ENCODE data around the gene DOCK2.
"Not testable (repeated sequence)": the region's sequence is repeated elsewhere in the genome, so short reads cannot be mapped to it uniquely, and the experiment has no call there.

DOCK2 gene

DNA sequence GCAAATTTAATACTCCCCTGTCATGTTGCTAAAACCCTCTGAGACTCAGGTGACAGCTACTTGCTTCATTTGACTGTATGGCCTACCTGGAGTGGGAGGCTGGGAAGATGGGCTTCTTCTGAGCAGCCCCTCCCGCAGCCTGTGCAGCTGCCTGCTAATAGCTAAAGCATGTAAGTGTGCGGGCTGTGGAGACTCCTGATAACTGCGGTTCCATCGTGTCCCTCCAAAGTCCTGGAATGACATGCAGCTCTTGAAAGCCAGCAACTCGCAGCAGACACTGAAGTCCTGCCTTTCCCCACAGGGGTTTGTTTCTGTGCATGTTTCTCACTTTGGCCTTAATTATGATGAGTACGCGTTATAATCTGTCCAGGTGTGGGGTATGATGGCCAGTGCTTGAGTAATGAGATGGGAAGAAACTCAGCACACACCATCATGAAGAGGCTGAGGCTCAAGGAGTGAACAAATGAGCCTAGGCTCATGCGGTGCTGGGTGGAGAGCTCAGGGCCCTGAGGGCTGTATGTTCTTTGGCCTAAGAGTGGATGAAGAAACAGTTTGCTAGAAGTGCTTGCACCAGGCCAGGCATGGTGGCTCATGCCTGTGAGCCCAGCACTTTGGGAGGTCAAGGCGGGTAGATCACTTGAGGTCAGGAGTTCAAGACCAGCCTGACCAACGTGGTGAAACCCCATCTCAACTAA is 119.1 kb downstream of the DOCK2 start:
- DNase-seq (ENCODE audit: low read depth): no peak

DNA sequence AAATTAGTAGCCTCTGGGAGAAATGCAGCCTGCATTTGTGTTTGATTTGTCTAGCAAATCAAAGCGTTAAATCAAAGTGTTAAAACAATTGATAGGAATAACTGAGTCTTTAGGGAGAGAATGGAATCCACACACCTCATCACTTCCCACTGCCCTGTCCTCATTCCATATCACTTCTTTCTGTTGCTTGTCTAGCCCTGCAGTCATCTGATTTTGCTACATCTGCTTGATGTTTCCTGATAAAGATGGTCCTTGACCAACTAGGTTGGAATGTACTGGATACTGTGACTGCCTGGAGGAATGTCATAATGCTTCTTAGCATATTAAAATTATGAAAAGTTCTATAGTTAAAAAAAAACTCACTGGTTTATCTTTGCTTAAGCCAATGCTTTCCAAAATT is 119.9 kb downstream of the DOCK2 start:
- DNase-seq (ENCODE audit: low read depth): no peak

DNA sequence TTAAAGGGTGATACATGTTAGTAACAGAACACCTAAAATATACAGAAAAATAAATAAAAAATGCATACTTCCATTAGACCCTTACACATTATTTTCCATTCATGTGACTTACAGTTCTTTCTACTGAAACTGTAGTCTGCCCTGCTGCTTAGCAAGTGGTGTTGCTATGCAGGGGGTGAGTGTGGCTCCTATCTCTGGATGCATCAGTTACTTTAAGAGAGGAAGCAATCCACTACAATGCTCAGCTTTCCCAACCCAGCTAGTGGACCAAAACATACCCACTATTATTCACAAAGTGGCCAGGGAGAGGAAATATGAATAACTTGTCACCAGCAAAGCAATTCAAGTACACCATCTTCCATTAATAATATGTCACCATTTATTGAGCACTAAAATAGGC is 121.8 kb downstream of the DOCK2 start:
- no peak for DNase-seq (ENCODE audit: low read depth)

DNA sequence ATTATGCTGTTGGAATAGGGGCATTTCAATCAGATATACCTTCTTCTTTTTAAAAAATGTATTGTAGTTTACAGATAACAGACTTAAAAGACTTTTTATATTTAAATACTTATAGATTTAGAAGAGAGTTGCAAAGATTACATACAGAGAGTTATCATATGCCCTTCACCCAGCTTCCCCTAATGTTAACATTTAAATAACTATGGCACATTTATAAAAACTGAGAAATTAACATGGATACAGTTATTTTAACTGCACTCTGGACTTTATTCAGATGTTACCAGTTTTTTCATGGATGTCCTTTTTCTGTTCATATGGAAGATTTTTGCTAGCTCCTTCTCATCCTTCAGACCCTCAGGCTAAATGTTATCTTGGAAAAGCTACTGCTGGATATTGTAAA is 123.2 kb downstream of the DOCK2 start:
- no peak for DNase-seq (ENCODE audit: low read depth)

DNA sequence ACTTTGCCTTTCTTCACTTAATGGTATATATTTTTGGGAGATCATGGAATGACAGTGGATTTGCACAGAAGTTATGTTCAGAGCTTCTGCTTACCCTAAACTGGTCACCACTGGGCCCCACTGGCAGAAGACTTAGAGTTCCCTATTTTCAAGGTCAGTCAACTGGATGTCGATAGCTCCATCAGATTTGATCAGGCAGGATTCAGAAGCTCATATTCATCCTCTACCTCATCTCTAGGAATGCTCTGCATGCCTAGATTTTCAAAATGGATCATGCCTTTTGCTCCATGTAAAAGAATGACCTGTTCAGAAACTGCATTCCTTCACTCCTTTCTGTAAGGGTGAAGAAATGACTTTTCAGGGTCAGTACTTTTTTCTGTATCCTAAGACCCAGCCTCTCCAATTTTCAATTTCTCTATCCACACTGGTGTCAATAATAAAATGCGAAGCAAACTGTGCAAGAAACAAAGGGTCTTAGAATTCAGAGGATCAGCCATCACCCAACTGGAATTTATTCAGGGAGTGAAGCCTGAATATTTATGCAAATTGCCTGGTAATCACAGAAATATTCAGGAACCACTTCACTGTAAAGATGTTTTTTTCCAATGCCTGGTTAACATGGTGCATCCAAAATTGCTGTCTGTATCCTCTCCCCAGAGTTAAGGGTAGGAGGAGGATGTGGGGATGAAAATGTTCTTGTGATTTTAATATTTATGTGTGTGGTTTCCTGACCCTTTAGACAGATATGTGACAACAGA is 125.4 kb downstream of the DOCK2 start:
- no peak for DNase-seq (ENCODE audit: low read depth)

DNA sequence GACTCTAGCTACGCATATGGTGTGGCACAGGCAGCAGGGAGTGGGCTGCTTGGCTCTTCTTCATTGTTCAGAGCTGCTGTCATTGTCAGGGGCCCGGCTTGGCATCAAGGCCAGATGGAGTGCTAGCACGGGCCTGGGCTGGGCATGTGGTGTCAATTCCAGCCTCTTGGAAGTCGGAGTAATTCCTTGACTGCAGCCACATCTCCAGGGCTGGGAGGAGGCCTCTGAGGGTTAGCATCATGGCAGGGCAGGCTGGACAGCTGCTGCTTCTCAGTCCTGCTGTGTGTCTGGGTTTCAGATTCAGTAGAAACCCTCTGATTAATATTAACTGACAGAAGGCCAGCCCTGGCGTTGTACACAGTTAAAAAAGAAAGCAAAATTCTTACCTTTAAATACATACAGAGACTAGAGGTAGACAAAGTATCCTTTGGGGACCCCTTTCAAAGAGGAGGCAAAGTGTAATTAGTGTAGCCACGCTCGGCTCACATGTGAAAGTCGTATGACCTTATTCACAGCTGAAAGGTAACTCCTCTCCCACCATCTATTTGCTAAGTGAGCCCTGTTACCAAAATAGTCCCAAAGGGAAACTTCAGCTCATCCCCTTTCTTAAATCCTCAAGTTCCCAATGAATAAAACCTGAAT is 126.4 kb downstream of the DOCK2 start:
- no peak for DNase-seq (ENCODE audit: low read depth)

DNA sequence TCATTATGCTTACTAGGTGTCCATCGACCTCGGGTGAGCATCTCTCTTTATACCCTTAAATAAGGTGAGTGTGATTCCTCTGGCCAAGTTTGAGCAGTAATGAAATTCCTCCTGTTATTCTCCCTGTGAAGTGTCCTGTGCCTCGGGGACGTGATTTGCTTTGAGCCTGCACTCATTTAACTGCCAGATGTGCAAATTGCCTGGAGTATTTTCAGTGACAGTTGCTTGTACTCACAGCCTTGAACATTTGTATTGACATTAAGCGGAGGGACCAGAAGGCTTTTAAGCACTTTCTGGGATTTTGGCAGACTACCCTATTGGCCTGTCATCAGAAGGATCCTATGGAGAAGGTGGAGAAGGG is 126.9 kb downstream of the DOCK2 start:
- DNase-seq (ENCODE audit: low read depth): no peak

DNA sequence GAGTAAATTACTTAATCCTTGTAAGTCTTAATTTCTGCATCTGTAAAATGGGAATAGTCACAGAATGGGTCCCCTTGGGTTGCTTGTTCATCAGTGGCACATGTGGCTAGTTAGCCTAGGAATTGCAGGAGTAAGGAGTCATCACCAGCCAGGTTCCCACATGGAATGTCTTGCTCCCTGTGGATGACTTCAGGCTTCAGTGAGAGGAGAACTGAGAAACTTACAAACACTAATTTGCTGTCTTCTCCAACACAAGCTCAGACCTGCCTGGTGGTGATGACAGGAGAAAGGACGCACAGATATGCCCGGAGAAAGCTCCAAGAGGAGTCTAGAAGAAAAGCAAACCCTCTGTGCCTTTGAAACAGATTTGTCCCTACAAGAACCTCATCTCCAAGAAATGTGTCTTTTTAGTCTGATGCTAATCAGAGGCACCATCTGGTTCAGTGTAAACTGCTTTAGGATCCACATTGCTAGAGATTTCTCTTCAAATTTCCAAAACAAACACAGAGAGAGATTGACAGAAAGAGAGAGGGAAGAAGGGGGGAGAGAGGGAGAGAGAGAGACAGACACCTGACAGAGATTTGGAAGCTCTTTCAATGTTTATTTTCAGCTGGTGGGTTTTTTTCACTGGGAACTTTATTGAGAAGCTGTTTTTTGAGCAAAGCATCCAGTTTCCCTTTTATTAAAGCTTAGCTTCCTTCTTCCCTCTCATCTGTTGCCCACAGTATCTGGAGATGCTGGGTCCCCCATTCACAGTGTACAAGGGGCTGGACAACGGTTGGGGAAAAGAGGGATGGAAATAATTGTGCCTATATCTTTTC is 128.3 kb downstream of the DOCK2 start:
- DNase-seq (ENCODE audit: low read depth): no peak

DNA sequence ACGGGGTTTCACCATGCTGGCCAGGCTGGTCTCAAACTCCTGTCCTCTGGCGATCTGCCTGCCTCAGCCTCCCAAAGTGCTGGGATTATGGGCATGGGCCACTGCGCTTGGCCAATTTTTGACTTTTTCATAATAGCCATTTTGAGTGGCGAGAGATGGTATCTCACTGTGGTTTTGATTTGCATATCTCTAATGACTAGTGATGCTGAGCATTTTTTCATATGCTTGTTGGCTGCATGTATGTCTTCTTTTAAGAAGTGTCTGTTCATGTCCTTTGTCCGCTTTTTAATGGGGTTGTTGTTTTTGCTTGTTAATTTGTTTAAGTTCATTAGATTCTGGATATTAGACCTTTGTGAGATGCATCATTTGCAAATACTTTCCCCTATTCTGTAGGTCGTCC is 129.9 kb downstream of the DOCK2 start:
- not testable (repeated sequence) for DNase-seq (ENCODE audit: low read depth)

DNA sequence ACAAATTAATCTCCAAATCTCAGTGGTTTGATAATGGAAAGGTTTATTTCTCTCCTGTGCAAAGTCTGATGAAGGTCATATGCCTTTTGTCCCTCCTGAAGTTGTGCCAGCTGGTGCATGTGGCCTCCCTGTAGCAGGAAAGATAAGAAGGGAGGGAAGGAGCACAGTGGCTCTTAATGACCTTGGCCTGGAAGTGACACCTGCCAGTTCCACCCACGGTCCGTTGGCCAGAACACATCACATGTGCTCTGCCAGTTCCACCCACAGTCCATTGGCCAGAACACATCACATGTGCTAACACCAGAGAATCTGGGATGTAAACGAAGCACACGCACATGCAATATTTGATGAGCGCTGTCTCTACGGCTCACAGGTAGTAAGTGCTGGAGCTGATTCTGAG is 130.9 kb downstream of the DOCK2 start:
- DNase-seq (ENCODE audit: low read depth): no peak

DNA sequence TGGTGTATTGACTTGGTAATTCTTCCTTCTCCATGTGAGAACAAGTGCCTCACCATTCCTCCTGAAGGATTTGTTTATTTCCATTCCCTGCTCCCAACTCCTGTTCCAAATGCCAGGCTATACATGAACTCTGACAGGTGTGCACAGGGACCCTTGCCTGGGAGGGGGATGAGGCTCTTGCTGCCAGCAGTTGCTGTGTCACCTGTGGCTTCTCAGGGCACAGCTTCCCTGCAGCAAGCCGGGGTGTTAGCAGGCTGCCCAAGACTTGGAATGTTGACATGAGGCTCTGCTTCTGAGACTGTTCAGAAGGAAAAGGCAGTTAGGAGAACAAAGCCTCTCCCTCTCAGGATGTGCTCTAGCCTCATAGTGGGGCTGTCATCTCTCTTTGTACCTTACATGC is 131.3 kb downstream of the DOCK2 start:
- DNase-seq (ENCODE audit: low read depth): no peak

DNA sequence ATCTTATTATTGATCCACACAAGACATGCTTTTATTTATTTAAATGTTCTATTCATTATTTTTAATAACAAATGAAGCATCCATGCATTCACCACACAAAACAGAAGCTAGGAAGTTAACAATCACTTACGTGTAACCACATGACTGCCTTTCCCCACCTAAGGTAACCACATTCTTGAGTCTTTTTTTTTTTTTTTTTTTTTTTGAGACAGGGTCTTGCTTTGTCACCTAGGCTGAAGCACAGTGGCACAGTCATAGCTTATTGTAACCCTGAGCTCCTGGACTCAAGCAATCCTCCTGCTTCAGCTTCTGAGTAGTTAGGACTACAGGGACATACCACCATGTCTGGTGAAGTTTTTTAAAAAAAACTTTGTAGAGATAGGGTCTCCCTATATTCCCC is 133.0 kb downstream of the DOCK2 start:
- DNase-seq (ENCODE audit: low read depth): no peak

DNA sequence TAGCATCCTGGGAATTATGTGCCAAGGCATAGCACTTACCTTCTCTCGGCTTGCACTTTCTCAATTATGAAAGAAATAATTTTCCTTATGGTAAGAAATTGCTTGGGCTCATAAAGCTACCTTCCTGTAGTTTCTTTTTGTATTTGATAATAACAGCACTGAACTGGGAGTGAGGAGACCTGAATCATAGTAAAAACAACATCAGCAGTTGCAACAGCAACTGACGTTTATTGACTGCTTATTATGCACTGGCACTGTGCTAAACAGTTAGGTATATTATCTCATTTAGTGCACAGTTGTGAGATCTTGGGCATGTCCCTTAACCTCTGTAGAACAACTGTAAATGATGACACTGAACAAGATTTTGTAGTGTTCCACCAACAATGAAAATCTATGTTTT is 135.2 kb downstream of the DOCK2 start:
- no peak for DNase-seq (ENCODE audit: low read depth)

DNA sequence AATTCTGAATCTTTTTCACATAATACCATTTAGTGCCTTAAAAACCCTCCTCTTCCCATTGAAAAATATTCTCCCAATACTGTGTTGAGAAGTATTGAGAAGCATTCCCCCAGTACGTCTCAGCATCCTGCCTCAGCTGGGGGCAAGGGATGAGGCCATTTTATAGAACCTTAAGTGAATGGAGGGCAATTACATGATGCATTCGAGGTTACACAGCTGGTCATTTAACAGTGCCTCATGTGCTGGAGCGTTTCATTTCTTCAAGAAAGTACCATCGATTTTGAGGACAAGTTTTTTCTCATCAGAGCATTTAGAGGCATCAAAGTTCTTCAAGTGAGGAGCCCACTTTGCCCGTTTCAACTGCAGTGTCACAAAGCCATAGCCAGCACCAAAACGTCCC is 135.6 kb downstream of the DOCK2 start:
- DNase-seq (ENCODE audit: low read depth): no peak

DNA sequence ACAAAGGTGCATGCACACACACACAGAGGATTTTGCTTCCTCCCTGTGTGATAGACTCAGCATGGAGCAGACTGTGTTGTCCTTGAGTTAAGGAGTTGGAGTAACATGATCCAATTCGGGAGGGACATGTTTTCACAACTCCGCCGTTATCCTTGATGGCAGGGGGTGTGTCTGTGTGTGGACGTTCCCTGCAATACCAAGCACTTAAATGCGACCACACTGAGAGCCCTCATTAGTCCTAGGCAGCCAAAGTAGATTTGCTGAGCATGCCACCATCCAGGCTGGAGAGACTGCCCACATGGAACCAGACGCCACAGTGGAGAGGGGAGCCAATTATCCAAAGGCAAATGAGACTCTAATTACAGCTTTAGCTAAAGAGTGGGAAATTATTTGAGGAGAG is 140.1 kb downstream of the DOCK2 start:
- no peak for DNase-seq (ENCODE audit: low read depth)

DNA sequence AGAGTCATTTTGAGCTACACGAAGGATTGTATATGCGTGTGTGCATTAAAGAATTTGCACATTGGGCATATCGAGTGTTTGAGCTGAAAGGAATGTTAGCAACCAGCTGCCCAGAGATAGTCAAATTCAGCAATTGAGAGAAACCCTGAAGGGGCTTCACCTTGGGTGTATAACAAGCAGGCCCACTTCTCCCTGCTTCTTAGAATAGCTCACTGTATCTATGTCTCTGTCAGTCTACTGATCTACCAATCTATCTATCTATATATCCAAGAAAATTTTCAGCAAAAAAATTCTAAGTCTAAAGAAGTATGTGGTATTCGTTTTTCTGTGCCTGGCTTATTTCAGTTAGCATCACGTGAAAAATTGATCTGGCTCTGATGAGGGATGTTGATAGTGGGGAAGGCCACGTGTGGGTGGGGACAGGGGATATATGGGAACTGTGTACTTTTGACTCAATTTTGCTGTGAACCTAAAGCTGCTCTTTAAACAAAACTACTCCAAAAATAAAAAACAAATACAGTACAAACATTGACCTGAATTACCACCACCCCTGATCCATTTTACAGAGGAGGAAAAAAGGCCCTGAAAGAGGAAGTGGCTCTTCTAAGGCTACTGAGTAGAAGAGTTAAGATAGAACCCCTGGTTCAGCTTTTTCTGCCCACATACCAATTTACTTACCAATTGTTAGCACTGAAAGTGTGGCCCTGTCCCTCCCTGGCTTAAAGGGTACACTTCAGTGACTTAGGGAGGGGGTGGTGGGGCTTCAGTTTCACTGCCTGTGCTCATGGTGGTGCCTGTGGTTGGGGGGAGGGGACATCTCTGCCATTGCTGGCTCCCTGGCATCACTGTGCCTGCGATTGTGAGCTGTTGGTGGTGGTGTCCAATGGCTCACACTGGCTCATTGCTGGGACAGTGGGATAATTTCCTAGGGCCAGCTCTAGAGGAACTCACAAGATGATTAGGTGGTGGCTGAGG is 141.8 kb downstream of the DOCK2 start:
- no peak for DNase-seq (ENCODE audit: low read depth)

DNA sequence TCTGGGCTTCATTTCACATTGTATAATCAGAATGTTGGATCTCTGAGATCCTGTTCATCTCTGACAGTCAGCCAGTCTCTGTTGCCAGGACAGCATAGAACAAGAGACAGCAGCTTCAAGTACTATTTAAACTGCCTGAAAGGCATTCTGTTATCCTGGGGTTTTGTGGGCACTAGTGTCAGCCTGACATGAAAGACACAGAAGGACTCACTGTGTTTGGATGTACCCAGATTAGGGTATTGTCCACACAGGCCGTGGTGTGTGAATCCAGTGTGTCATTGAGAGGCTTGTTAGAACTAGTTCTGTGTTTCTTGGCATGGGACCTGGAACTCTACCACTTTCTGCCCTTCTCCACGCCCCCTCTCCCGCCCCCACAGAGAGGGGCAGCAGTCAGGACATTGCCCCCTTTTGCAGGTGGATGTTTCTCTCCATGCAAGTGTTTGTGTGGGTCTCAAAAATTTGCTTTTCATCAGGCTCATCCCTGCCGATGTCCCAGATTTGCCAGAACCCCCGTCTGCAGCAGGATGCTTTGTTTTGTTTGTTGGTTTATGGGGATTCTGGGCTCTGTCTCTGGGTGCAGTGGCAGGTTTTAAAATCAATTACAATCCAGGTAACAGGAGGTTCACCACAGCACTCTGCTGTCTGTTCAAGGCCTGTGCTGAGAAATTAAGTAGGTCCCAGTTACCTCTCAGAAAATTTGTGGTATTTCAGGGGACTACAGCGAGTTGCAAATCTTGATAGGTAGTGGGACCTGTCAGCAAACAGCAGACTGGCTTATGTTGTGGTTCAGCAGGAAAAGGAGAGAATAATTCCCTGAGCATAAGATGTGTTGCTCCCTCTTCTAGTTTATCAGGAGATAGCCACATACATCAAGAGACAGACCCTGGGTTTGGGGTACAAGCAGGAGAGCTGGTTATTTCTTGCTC is 144.6 kb downstream of the DOCK2 start:
- no peak for DNase-seq (ENCODE audit: low read depth)

DNA sequence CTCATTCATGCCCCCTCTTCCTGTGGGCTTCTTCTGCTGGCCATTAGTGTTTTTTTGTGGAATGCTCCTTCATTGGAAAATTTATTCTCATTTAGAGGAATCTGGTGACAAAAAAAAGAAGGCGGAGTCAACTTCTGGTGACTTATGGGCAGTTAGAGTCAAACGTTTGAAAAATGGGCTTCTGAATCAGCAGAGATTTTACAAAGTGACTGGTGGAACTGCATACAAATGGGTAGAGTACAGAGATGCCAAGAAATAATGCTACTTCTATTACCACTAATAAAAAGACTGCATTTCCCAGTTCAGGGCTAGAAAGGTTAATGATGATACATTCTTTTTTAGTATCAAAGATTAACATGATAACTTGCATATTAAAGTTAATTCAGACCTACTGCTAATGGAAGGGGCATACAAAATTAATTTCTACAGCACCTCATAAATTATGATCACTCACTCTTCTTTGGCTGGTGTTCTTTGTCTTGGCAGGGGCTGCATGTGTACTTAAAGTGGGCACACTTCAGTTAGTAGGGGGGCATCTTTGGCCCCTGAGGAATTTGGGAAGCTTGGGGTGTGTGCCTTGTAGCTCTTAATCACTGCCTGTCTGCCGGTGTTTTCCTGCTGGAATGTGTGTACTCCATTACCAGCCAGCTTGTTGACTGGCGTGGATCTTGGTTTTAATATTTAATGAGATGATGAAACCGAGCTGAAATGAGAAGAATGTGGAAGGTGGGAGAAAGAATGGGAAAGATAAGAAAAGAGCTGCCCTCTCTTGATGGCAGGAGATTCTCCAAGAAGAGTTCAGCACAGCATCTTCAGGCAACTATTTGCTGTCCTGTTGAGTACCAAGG is 148.9 kb downstream of the DOCK2 start:
- DNase-seq (ENCODE audit: low read depth): no peak

DNA sequence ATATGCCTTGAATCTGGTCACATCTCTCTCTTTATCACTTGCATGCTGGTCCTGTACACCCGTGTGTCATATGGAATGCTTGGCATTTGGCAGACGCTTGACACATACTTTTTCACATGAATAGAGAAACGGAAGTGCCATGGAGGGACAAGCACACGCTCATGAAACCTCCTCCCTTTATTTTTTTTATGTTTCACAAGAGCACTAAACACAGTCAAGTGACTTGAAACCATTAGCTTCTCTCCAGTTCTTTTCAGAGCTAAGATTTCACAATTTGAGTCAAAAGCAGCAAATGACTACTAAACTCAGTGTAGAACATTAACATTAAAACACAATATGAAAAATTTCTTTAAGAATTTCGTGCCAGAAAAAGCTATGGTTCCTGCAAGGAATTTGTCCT is 151.1 kb downstream of the DOCK2 start:
- DNase-seq (ENCODE audit: low read depth): no peak

All from GM04504 (cell line).